Neural cell (in vitro differentiated cells): ENCODE results near the gene FMC1. TPM values are rescaled to one million over a fixed set of nuclear protein-coding genes. Genes with fewer than 3 reads are reported as not detected.
"Not testable (repeated sequence)": the region's sequence is repeated elsewhere in the genome, so short reads cannot be mapped to it uniquely, and the experiment has no call there.

Source experiments
- H2AFZ ChIP-seq: fragments of 200-600, 300-800 bp; sonication (generic), shearing (Covaris generic); 2 replicates; pipeline ENCODE4 v1.6.0; 2014; ENCODE audit warnings: low read depth, mild to moderate bottlenecking, antibody characterized with exemption, low read length, moderate library complexity
- H3F3A ChIP-seq: fragments of 200-600 bp; shearing (Covaris generic); 2 replicates; pipeline ENCODE4 v1.6.1; 2016; ENCODE audit warnings: mild to moderate bottlenecking, moderate library complexity, mixed read lengths, antibody characterized with exemption, low read length; ENCODE audit not compliant: insufficient read depth, poor library complexity, severe bottlenecking
- H3K27ac ChIP-seq: fragments of 200-600, 300-800 bp; sonication (generic), shearing (Covaris generic); 2 replicates; pipeline ENCODE4 v1.5.1; 2014; ENCODE audit warnings: mild to moderate bottlenecking, low read length, moderate library complexity
- H3K27me3 ChIP-seq: fragments of 300-800, 200-600 bp; sonication (generic), shearing (Covaris generic); 2 replicates; pipeline ENCODE4 v1.6.0; 2014; ENCODE audit warnings: mild to moderate bottlenecking, low read depth, low read length, moderate library complexity; ENCODE audit not compliant: insufficient read depth
- H3K36me3 ChIP-seq: fragments of 300-800, 200-600 bp; sonication (generic), shearing (Covaris generic); 2 replicates; pipeline ENCODE4 v1.5.1; 2014; ENCODE audit warnings: mild to moderate bottlenecking, antibody characterized with exemption, low read length, moderate library complexity; ENCODE audit not compliant: insufficient read depth
- H3K4me2 ChIP-seq: fragments of 300-800, 200-600 bp; sonication (generic), shearing (Covaris generic); 2 replicates; pipeline ENCODE4 v1.6.0; 2014; ENCODE audit warnings: mild to moderate bottlenecking, low read length
- H3K4me3 ChIP-seq: fragments of 300-800, 200-600 bp; sonication (generic), shearing (Covaris generic); 2 replicates; pipeline ENCODE4 v1.5.1; 2014; ENCODE audit warnings: mild to moderate bottlenecking, low read length, moderate library complexity
- H3K79me2 ChIP-seq: fragments of 200-600 bp; shearing (Covaris generic); replicated peaks from 2 replicates; pipeline ENCODE4 v1.6.0; 2014; ENCODE audit warnings: mild to moderate bottlenecking, low read length, moderate library complexity; ENCODE audit not compliant: insufficient read depth
- H3K9ac ChIP-seq: fragments of 300-800, 200-600 bp; sonication (generic), shearing (Covaris generic); 2 replicates; pipeline ENCODE4 v1.6.1; 2016; ENCODE audit warnings: mild to moderate bottlenecking, low read length, mixed read lengths
- H3K9me2 ChIP-seq: fragments of 200-600 bp; shearing (Covaris generic); 2 replicates; pipeline ENCODE4 v1.6.1; 2016; ENCODE audit warnings: mild to moderate bottlenecking, low read length, mixed read lengths; ENCODE audit not compliant: insufficient read depth
- H3K9me3 ChIP-seq: fragments of 200-600, 300-800 bp; sonication (generic), shearing (Covaris generic); 2 replicates; pipeline ENCODE4 v1.6.1; 2016; ENCODE audit warnings: mild to moderate bottlenecking, mixed run types, low read length, moderate library complexity, mixed read lengths
- H4K20me1 ChIP-seq: fragments of 200-600 bp; shearing (Covaris generic); 2 replicates; pipeline ENCODE4 v1.6.1; 2016; ENCODE audit warnings: mild to moderate bottlenecking, mixed run types; ENCODE audit not compliant: insufficient read depth
- CTCF ChIP-seq: fragments of 450-650 bp; IDR thresholded peaks from 2 replicates; pipeline ENCODE4 v1.5.1; 2014; ENCODE audit warnings: antibody characterized with exemption, mild to moderate bottlenecking, moderate library complexity; ENCODE audit not compliant: poor library complexity, severe bottlenecking
- EZH2 ChIP-seq: fragments of 200-600, 300-800 bp; shearing (Covaris generic), sonication (generic); IDR thresholded peaks from 2 replicates; pipeline ENCODE4 v1.6.1; 2014; ENCODE audit warnings: antibody characterized with exemption, low read length, borderline replicate concordance, mild to moderate bottlenecking; ENCODE audit not compliant: insufficient read depth, poor library complexity, severe bottlenecking
- MXI1 ChIP-seq: fragments of 450-650 bp; conservative IDR thresholded peaks from 2 replicates; pipeline ENCODE4 v1.6.1; 2014; ENCODE audit warnings: antibody characterized with exemption, mild to moderate bottlenecking; ENCODE audit not compliant: poor library complexity, severe bottlenecking
- POLR2AphosphoS5 ChIP-seq: IDR thresholded peaks from 2 replicates; pipeline ENCODE4 v1.6.1; 2012
- RAD21 ChIP-seq: fragments of 450-650 bp; conservative IDR thresholded peaks from 2 replicates; pipeline ENCODE4 v1.6.1; 2014; ENCODE audit warnings: antibody characterized with exemption, mild to moderate bottlenecking, moderate library complexity
- REST ChIP-seq: IDR thresholded peaks from 2 replicates; pipeline ENCODE4 v1.6.1; 2012; ENCODE audit warnings: borderline replicate concordance
- SMC3 ChIP-seq: fragments of 450-650 bp; conservative IDR thresholded peaks from 2 replicates; pipeline ENCODE4 v1.6.1; 2014; ENCODE audit warnings: antibody characterized with exemption, mild to moderate bottlenecking, moderate library complexity; ENCODE audit not compliant: poor library complexity
- TAF1 ChIP-seq: IDR thresholded peaks from 2 replicates; pipeline ENCODE4 v1.6.1; 2012; ENCODE audit warnings: low read depth
- polyA plus RNA-seq: library from polyadenylated mRNA; depleted of rRNA; stranded (reverse); fragments of >200 nt; gene quantifications from 2 replicates; pipeline ENCODE4 v1.2.3, GENCODE V29; 2014

The FMC1 gene
- polyA plus RNA-seq, 1 donor from 2014 or later, result 54.8 TPM

DNA sequence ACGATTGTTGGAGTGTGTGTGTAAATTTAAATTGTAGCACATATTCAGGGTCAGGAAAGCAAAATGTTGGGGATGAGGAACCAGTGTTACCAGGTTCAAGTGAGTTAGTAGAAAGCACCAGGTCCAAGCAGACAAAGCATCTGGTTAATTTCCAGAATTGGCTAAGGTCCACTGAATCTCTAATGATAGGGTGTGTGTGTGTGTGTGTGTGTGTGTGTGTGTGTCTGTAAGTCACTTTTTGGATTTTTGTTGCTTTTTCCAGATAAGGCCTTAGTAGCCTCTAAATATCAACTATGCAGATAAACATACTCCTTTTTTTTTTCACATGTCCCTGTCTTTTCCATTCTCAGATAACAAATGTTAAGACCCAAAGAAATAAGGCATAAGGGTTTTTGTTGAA, 36.6 kb upstream of the FMC1 start:
- Histone ChIP-seq H3K79me2 (no peaks in the 10 kb centered on the region), H3K27ac (no peak overlapping the region)
- no peak for TF ChIP-seq REST
- TF ChIP-seq RAD21, result no peak
- TF ChIP-seq CTCF, result no peak
- no peak for TF ChIP-seq SMC3
- no peak for TF ChIP-seq POLR2AphosphoS5
- no peak for TF ChIP-seq MXI1
- no peak for TF ChIP-seq EZH2

DNA sequence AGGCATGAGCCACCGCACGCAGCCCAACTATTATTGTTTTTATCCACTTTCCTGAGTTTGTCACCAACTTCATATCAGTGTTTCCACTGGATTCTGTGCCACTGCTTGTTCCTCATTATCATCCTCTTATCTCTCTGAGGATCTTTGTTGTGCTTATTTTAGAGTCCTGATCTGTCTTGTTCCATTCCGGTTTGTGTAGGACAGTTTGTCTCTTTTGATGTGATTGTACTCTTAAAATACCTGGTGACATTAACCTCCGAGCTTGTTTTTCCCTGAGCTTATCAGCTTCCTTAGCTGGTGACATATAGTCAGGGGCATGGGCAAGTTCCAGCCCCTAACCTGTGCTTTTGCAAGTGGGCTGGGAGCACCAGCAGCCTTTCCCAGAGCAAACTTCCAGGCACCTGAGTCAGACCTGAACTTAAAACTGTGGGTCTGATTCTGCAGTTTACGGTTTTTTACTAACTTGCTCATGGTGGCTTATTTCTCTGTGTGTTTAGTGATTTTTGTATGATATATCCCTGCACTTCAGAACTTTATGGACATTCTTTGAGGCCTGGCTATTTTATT, 23.1 kb upstream of the FMC1 start:
- no peaks in the 10 kb centered on the region for H3K27me3 ChIP-seq
- no peaks in the 10 kb centered on the region for H3K9me2 ChIP-seq
- no peaks in the 10 kb centered on the region for H3F3A ChIP-seq
- H4K20me1 ChIP-seq, result no peaks in the 10 kb centered on the region
- H3K9me3 ChIP-seq, result no peaks in the 10 kb centered on the region
- TF ChIP-seq MXI1, result no peak
- no peak overlapping the region for H3K4me2 ChIP-seq
- H3K9ac ChIP-seq, result no peak overlapping the region
- H2AFZ ChIP-seq, result no peak overlapping the region
- H3K36me3 ChIP-seq, result no peaks in the 10 kb centered on the region
- no peaks in the 10 kb centered on the region for H3K79me2 ChIP-seq
- no peak overlapping the region for H3K4me3 ChIP-seq
- no peak overlapping the region for H3K27ac ChIP-seq

More for the DNA sequence above, 36.6 kb upstream of the FMC1 start:
- no peak overlapping the region for H2AFZ ChIP-seq
- no peak overlapping the region for H3K4me3 ChIP-seq
- H3K9ac ChIP-seq, result no peak overlapping the region
- no peak overlapping the region for H3K4me2 ChIP-seq
- no peaks in the 10 kb centered on the region for H3F3A ChIP-seq
- H4K20me1 ChIP-seq, result no peaks in the 10 kb centered on the region
- no peaks in the 10 kb centered on the region for H3K27me3 ChIP-seq
- H3K36me3 ChIP-seq, result peaks cover 6% of the 10 kb centered on the region
- H3K9me2 ChIP-seq, result no peaks in the 10 kb centered on the region
- no peaks in the 10 kb centered on the region for H3K9me3 ChIP-seq

DNA sequence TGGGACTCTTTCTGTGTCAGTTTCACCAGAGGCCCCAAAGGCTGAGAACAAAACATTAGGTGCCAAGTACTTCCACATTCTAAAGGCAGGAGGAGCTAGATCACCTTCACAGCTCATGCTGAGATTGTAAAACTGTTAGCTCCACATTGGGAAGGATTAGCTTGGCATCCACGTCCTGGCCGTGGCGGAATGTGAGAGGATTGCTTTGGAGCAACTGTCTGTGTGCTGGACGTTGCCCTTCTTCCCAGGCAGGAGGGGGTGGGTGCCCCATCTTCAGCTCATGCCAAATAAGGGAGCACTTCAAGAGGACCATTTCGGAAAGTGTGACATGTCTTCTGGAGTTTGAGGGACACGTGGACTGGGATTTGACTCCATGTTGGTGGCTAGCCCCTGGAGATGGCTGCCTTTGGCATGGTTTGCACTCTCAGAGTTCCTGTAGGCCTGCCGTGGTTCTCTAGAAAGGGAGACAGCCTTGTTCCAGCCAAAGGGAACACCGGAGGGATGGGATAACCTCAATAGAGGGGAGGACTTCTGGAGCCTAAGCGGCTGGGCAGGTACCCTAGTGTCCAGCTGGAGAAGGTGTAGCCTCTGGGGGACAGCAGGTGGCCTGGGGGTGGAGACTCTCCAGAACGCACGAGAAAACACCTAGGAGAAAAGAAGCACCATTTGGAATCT, 19.9 kb upstream of the FMC1 start:
- TF ChIP-seq MXI1 (no peak), CTCF (no peak), RAD21 (no peak), TAF1 (no peak)
- Histone ChIP-seq H3K4me2 (no peak overlapping the region), H3K79me2 (no peaks in the 10 kb centered on the region), H3K4me3 (no peak overlapping the region), H3K27ac (no peak overlapping the region), H3K9me3 (no peaks in the 10 kb centered on the region), H3K9ac (no peak overlapping the region), H3K27me3 (no peaks in the 10 kb centered on the region), H4K20me1 (no peaks in the 10 kb centered on the region), H3K9me2 (no peaks in the 10 kb centered on the region), H3K36me3 (no peaks in the 10 kb centered on the region), H3F3A (no peaks in the 10 kb centered on the region), H2AFZ (no peak overlapping the region)

- H3F3A ChIP-seq, H3K27me3 ChIP-seq, H3K9me2 ChIP-seq, H3K9me3 ChIP-seq, H3K27ac ChIP-seq, H3K4me2 ChIP-seq, H3K79me2 ChIP-seq, H3K36me3 ChIP-seq, H3K4me3 ChIP-seq, H3K9ac ChIP-seq, H4K20me1 ChIP-seq, H2AFZ ChIP-seq: not testable (repeated sequence)
Observed at GRCh38 chr7:139324709-139325108, 16.4 kb upstream of the FMC1 start.
